ENCODE data around the gene MINK1.

DNA sequence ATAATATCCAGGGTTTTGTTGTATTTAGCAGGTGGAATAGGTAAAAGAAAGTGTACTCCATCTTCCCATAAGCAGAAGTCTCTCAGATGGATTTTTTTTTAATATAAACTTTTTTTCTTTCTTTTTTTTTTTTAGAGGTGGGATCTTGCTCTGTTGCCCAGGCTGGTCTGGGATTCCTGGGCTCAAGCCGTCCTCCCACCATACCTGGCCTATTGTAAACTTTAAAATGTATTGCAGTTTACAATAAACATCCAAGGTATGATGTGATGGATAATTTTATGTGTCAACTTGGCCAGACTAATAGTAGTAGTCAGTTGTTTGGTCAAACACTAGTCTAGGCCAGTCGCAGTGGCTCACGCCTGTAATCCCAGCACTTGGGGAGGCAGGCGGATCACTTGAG, 88.2 kb downstream of the MINK1 start:
- TF ChIP-seq, protein P1, sequence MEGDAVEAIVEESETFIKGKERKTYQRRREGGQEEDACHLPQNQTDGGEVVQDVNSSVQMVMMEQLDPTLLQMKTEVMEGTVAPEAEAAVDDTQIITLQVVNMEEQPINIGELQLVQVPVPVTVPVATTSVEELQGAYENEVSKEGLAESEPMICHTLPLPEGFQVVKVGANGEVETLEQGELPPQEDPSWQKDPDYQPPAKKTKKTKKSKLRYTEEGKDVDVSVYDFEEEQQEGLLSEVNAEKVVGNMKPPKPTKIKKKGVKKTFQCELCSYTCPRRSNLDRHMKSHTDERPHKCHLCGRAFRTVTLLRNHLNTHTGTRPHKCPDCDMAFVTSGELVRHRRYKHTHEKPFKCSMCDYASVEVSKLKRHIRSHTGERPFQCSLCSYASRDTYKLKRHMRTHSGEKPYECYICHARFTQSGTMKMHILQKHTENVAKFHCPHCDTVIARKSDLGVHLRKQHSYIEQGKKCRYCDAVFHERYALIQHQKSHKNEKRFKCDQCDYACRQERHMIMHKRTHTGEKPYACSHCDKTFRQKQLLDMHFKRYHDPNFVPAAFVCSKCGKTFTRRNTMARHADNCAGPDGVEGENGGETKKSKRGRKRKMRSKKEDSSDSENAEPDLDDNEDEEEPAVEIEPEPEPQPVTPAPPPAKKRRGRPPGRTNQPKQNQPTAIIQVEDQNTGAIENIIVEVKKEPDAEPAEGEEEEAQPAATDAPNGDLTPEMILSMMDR (IDR thresholded peaks at IDR 0.05) = no peak
- no peak for TF ChIP-seq EZH2 (IDR thresholded peaks at IDR 0.05; ENCODE audit: borderline replicate concordance, insufficient read depth, low read depth, low read length, poor library complexity, severe bottlenecking)
